Activated naive CD8-positive, alpha-beta T cell treated with anti-CD3 and anti-CD28 coated beads for 36 hours (primary cell): Measurements from ENCODE around the gene CPLX3. TPM values are rescaled to one million over a fixed set of nuclear protein-coding genes. Genes with fewer than 3 reads are reported as not detected.

ENCODE experiments used
- DNase-seq: peaks from one replicate; pipeline ENCODE4 v3.0.0; 2021
- H3K27ac Mint-ChIP-seq: one replicate; pipeline ENCODE4 v1.8.0; 2022; ENCODE audit warnings: mild to moderate bottlenecking, moderate library complexity, mixed read lengths
- H3K27me3 Mint-ChIP-seq: one replicate; pipeline ENCODE4 v1.8.0; 2022; ENCODE audit warnings: mild to moderate bottlenecking, mixed read lengths
- H3K36me3 Mint-ChIP-seq: one replicate; pipeline ENCODE4 v1.8.0; 2021; ENCODE audit warnings: mild to moderate bottlenecking, mixed read lengths
- H3K4me1 Mint-ChIP-seq: one replicate; pipeline ENCODE4 v1.8.0; 2021; ENCODE audit warnings: mixed read lengths
- H3K4me3 Mint-ChIP-seq: one replicate; pipeline ENCODE4 v1.8.0; 2022; ENCODE audit warnings: mild to moderate bottlenecking, moderate library complexity, mixed read lengths
- H3K9me3 Mint-ChIP-seq: one replicate; pipeline ENCODE4 v1.8.0; 2022; ENCODE audit warnings: mixed read lengths
- total RNA-seq, 2 experiments: library from RNA; stranded (reverse); gene quantifications; one replicate each; pipeline ENCODE4 v1.2.3, GENCODE V29; 2021

The CPLX3 gene
- total RNA-seq, 2 experiments from 2014 or later = 0.19 TPM; not detected in 1

GRCh38 chr15:74872702-74873035, 46.2 kb downstream of the CPLX3 start:
- H3K27ac Mint-ChIP-seq = peak overlapping the region; percentile 90
- peak overlapping the region; percentile 98 for H3K4me3 Mint-ChIP-seq
- H3K27me3 Mint-ChIP-seq = no peaks in the 10 kb centered on the region
- no peak for DNase-seq
- H3K4me1 Mint-ChIP-seq = peaks cover 49% of the 10 kb centered on the region
- no peaks in the 10 kb centered on the region for H3K9me3 Mint-ChIP-seq
- H3K36me3 Mint-ChIP-seq = peaks cover 32% of the 10 kb centered on the region

DNA sequence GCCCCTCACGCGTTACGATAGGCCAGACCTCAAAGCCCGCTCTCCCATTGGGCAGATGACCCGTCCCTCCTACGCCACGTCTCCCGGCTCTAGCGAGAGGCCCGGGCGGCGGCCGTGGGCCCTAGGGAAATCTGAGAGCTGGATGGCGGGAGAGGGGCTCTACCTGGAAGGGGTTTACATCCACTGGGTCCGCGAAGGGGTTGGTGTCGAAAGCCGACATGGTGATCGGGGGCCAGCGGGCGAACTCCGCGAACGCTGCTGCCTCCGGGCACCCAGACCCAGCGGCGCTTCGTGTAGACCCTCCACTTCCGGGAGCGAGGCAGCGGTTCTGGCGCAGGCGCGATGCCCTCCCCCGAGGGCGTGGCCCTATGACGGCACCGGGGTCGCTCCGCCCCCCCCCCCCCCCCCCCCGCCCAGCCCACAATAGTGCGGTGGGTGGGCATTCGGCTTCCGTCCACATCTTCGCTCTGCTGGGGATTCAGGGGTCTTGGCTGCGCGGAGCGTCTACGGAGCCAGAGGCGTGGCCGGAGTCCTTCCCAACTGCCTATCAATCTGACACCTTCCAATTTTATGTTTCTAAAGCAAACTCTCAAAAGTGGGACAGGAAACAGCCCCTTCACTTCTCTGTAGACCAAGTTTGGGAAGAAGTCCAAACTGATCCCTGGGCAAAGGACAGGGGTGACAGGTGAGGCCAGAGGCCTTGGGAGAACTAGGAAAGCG, 46.8 kb downstream of the CPLX3 start, which contains the start of gene SCAMP2:
Gene SCAMP2 (minus strand): TSS at position 330 of the 720 bp plus-strand sequence. CDS start 110 bp downstream, at position 220.
- H3K27ac Mint-ChIP-seq = peak within 1 kb of the TSS; percentile 90
- no peaks in the 10 kb centered on the region for H3K27me3 Mint-ChIP-seq
- H3K4me3 Mint-ChIP-seq = peak within 1 kb of the TSS; percentile 98
- peak; percentile 93 for DNase-seq
- no peaks in the 10 kb centered on the region for H3K9me3 Mint-ChIP-seq
- peaks cover 27% of the 10 kb centered on the region for H3K36me3 Mint-ChIP-seq
- peaks cover 44% of the 10 kb centered on the region for H3K4me1 Mint-ChIP-seq

- H3K27me3 Mint-ChIP-seq = no peaks in the 10 kb centered on the region
- H3K9me3 Mint-ChIP-seq = no peaks in the 10 kb centered on the region
- peak overlapping the region; percentile 90 for H3K27ac Mint-ChIP-seq
- peaks cover 20% of the 10 kb centered on the region for H3K36me3 Mint-ChIP-seq
- peaks cover 37% of the 10 kb centered on the region for H3K4me1 Mint-ChIP-seq
- DNase-seq = peak; percentile 19
- peak overlapping the region; percentile 98 for H3K4me3 Mint-ChIP-seq
Measured at GRCh38 chr15:74873756-74874424, 47.5 kb downstream of the CPLX3 start.

DNA sequence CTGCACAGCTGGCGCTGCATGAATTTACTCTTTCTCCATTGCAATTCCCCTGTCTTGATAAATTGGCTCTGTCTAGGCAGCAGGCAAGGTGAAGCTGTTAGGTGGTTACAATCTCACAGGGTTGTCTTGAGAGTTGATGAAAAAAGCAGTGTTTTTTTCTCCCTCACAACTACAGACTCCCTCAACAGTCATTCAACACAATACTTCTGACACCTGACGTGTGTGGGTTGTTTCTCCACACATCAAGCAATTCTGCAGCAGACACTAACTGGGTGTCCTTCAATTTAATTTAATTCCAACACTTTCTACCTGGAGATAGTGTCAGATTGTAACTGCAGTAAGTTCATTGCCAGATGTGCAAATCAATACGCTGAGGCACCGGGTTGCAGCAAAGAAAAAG, 51.8 kb downstream of the CPLX3 start:
- H3K9me3 Mint-ChIP-seq = no peaks in the 10 kb centered on the region
- H3K4me1 Mint-ChIP-seq = peaks cover 6% of the 10 kb centered on the region
- no peak for DNase-seq
- H3K27me3 Mint-ChIP-seq = no peaks in the 10 kb centered on the region
- no peak overlapping the region for H3K4me3 Mint-ChIP-seq
- no peak overlapping the region for H3K27ac Mint-ChIP-seq
- H3K36me3 Mint-ChIP-seq = no peaks in the 10 kb centered on the region

Other genes starting within 250 kb of the CPLX3 start
- gene CLK3, start 210.8 kb upstream of the CPLX3 start, total RNA-seq = 100 to 1,000 TPM; 102 to 103 TPM
- gene EDC3, start 130.6 kb upstream of the CPLX3 start, total RNA-seq = 10 to 100 TPM; 54.3 to 55.7 TPM
- gene CYP1A1, start 101.1 kb upstream of the CPLX3 start, total RNA-seq = 1 to 10 TPM; 4.7 to 4.9 TPM
- not detected for gene CYP1A2, start 77.8 kb upstream of the CPLX3 start, total RNA-seq
- gene CSK, start 44.5 kb upstream of the CPLX3 start, total RNA-seq = 100 to 1,000 TPM; 308 to 310 TPM
- under 1 TPM; 0.14 to 0.33 TPM for gene LMAN1L, start 13.8 kb upstream of the CPLX3 start, total RNA-seq
- gene ULK3, start 16.5 kb downstream of the CPLX3 start, total RNA-seq = 10 to 100 TPM; 41.1 to 49.9 TPM
- 10 to 100 TPM; 57.5 to 59.6 TPM for gene SCAMP2, start 46.7 kb downstream of the CPLX3 start, total RNA-seq
- 10 to 100 TPM; 71.4 to 73.2 TPM for gene MPI, start 63.4 kb downstream of the CPLX3 start, total RNA-seq
- gene FAM219B, start 80.2 kb downstream of the CPLX3 start, total RNA-seq = 10 to 100 TPM; 31.5 to 37.6 TPM
- 100 to 1,000 TPM; 352 to 363 TPM for gene COX5A, start 111.4 kb downstream of the CPLX3 start, total RNA-seq
- 1 to 10 TPM; 9.4 to 10.0 TPM for gene RPP25, start 130.1 kb downstream of the CPLX3 start, total RNA-seq
- under 1 TPM; 0.44 to 0.58 TPM for gene SCAMP5, start 168.9 kb downstream of the CPLX3 start, total RNA-seq
- gene PPCDC, start 197.0 kb downstream of the CPLX3 start, total RNA-seq = 10 to 100 TPM; 29.4 to 33.7 TPM